ENCODE measurements around the gene PEPD.
"Not testable (repeated sequence)": the region's sequence is repeated elsewhere in the genome, so short reads cannot be mapped to it uniquely, and the experiment has no call there.

PEPD gene

GRCh38 chr19:33521480-33522370 is at the start of gene PEPD:
PEPD (minus strand) TSS chr19:33521791; CDS start chr19:33521760, 31 bp downstream.
- peak; percentile 76 to 90 for DNase-seq

GRCh38 chr19:33569821-33570220 is 48.2 kb upstream of the PEPD start:
- DNase-seq, result no peak

- DNase-seq, result no peak
Measured at GRCh38 chr19:33568706-33569105, 47.1 kb upstream of the PEPD start.

GRCh38 chr19:33564836-33565338 is 43.3 kb upstream of the PEPD start:
- DNase-seq, result no peak

GRCh38 chr19:33562636-33563035 is 41.0 kb upstream of the PEPD start:
- DNase-seq, result no peak

- DNase-seq, result not testable (repeated sequence)
Measured at GRCh38 chr19:33561666-33562065, 40.1 kb upstream of the PEPD start.

- DNase-seq, result no peak
Measured at GRCh38 chr19:33561261-33561660, 39.7 kb upstream of the PEPD start.

- DNase-seq, result no peak
Measured at GRCh38 chr19:33559996-33560395, 38.4 kb upstream of the PEPD start.

GRCh38 chr19:33558856-33559255 is 37.3 kb upstream of the PEPD start:
- no peak for DNase-seq

GRCh38 chr19:33558151-33558550 is 36.6 kb upstream of the PEPD start:
- DNase-seq, result no peak

- no peak for DNase-seq
Measured at GRCh38 chr19:33557720-33558119, 36.1 kb upstream of the PEPD start.

- no peak for DNase-seq
Measured at GRCh38 chr19:33557196-33557595, 35.6 kb upstream of the PEPD start.

- no peak for DNase-seq
Measured at GRCh38 chr19:33556261-33556660, 34.7 kb upstream of the PEPD start.

GRCh38 chr19:33555726-33556125 is 34.1 kb upstream of the PEPD start:
- DNase-seq, result not testable (repeated sequence)

GRCh38 chr19:33554821-33555220 is 33.2 kb upstream of the PEPD start:
- no peak for DNase-seq

- DNase-seq, result no peak
Measured at GRCh38 chr19:33554391-33554790, 32.8 kb upstream of the PEPD start.

- DNase-seq, result no peak
Measured at GRCh38 chr19:33553530-33554310, 32.1 kb upstream of the PEPD start.

- no peak for DNase-seq
Measured at GRCh38 chr19:33552928-33553279, 31.3 kb upstream of the PEPD start.

- DNase-seq, result no peak
Measured at GRCh38 chr19:33552191-33552927, 30.8 kb upstream of the PEPD start.

- no peak for DNase-seq
Measured at GRCh38 chr19:33551676-33552075, 30.1 kb upstream of the PEPD start.

GRCh38 chr19:33550768-33551167 is 29.2 kb upstream of the PEPD start:
- DNase-seq, result no peak

- no peak for DNase-seq
Measured at GRCh38 chr19:33547676-33548075, 26.1 kb upstream of the PEPD start.

GRCh38 chr19:33546656-33547055 is 25.1 kb upstream of the PEPD start:
- no peak for DNase-seq

Measured in NCI-H187 (cell line).